K562 (cell line): ENCODE data around the gene TEX14. TPM values are rescaled to one million over a fixed set of nuclear protein-coding genes. Genes with fewer than 3 reads are reported as not detected.
A peak's percentile ranks its signal among the peaks of the same experiment; 100 is the strongest.

ENCODE experiments used
- MGA ChIP-seq: fragments of 450-650 bp; IDR thresholded peaks from 2 replicates; pipeline ENCODE4 v1.6.1; 2016; ENCODE audit warnings: mild to moderate bottlenecking, moderate library complexity
- OTX1 ChIP-seq: fragments of 450-650 bp; formaldehyde crosslinking; IDR thresholded peaks from 2 replicates; pipeline ENCODE4 v1.4.0; 2022; ENCODE audit warnings: mild to moderate bottlenecking
- PBX2 ChIP-seq, 2 experiments: IDR thresholded peaks in 1 of 2; conservative IDR thresholded peaks in 1 of 2; 2 replicates each; pipeline ENCODE4 v1.6.1; 2016; ENCODE audit warnings: low read depth in 2 of 2, mild to moderate bottlenecking in 1 of 2, missing compliant biosample characterization in 1 of 2, missing genetic modification characterization in 1 of 2, moderate library complexity in 1 of 2
- POLR3A ChIP-seq: IDR thresholded peaks from 2 replicates; pipeline ENCODE4 v1.6.1; 2011; ENCODE audit warnings: borderline replicate concordance, mild to moderate bottlenecking, moderate library complexity; ENCODE audit not compliant: insufficient read length, insufficient read depth; ENCODE audit errors: extremely low read depth
- RFX5 ChIP-seq: IDR thresholded peaks from 2 replicates; pipeline ENCODE4 v1.6.1; 2011; ENCODE audit warnings: low read depth, mild to moderate bottlenecking, improper control_type of control experiment, low read length
- ZBTB9 ChIP-seq: fragments of 450-650 bp; formaldehyde crosslinking; IDR thresholded peaks from 2 replicates; pipeline ENCODE4 v1.4.0; 2020; ENCODE audit warnings: mild to moderate bottlenecking, moderate library complexity
- ZNF197 ChIP-seq: fragments of 200-800 bp; sonication (Bioruptor generic); IDR thresholded peaks from 2 replicates; pipeline ENCODE4 v1.6.1; 2016; ENCODE audit warnings: low read depth, missing genetic modification characterization, missing compliant biosample characterization
- polyA plus RNA-seq, 8 experiments: library from polyadenylated mRNA; depleted of rRNA in 4 of 8; stranded (reverse) in 5 of 8; unstranded in 3 of 8; fragments of >200 nt; fragmentation: Nextera tagmentation in 2 of 8; fragmentation: Illumina TruSeq in 1 of 8; extraction: Ambion mirVana in 2 of 8; extraction: Trizol in 1 of 8; gene quantifications; 2 replicates each; pipeline versions ENCODE4 v1.2.1 to v1.2.3, GENCODE V29; 2011 to 2014; ENCODE audit warnings: inconsistent platforms in 1 of 8, missing spikeins in 1 of 8
- total RNA-seq, 7 experiments: library from RNA; depleted of rRNA in 6 of 7; stranded (reverse); fragments of >200 nt in 6 of 7; fragmentation: Illumina TruSeq in 2 of 7; extraction: Trizol in 2 of 7; gene quantifications; 2 replicates each; pipeline versions ENCODE4 v1.2.1 to v1.2.3, GENCODE V29; 2011 to 2021; ENCODE audit warnings: low replicate concordance in 1 of 7

TEX14 gene
- total and polyA plus RNA-seq, 9 of the 15 experiments (the other 6 are each of a cell fraction or from before 2014, with no cell fraction given) = 0.05 to 0.12 (median 0.09) TPM; not detected in 1

- TF ChIP-seq MGA = peak; percentile 44; the same call in 1 of the 2 replicates
- no peak for TF ChIP-seq RFX5
- TF ChIP-seq ZBTB9 (CRISPR knock-in tag) = peak; percentile 94
- TF ChIP-seq ZNF197 (CRISPR knock-in tag) = 0 out of 2 replicates have a peak, but pooled peaks have one; percentile 80
- no peak for TF ChIP-seq PBX2 (CRISPR knock-in tag; IDR thresholded peaks at IDR 0.05; ENCODE audit: low read depth)
- peak; percentile 50 for TF ChIP-seq PBX2 (tag; conservative IDR thresholded peaks at IDR 0.05; ENCODE audit: low read depth)
- no peak for TF ChIP-seq POLR3A
- TF ChIP-seq OTX1 (CRISPR knock-in tag) = 0 out of 2 replicates have a peak, but pooled peaks have one; percentile 24
Observed at GRCh38 chr17:58666858-58667267, 25.0 kb downstream of the TEX14 start (continued).
